Ishikawa (cell line): ENCODE measurements around the gene CADPS.

Experiments
- EP300 ChIP-seq: IDR thresholded peaks from 2 replicates; pipeline ENCODE4 v1.6.1; 2012; ENCODE audit warnings: borderline replicate concordance
- NFIC ChIP-seq: IDR thresholded peaks from 2 replicates; pipeline ENCODE4 v1.6.1; 2012
- YY1 ChIP-seq: IDR thresholded peaks from 2 replicates; pipeline ENCODE4 v1.6.1; 2012; ENCODE audit warnings: low read depth

GRCh38 chr3:62602129-62602770, 273.0 kb downstream of the CADPS start:
- no peak for TF ChIP-seq NFIC
- no peak for TF ChIP-seq YY1
- no peak for TF ChIP-seq EP300
